Activated CD4-positive, CD25-positive, alpha-beta regulatory T cell (primary cell): ENCODE measurements around the gene PCDHA11.
"Not testable (repeated sequence)": the region's sequence is repeated elsewhere in the genome, so short reads cannot be mapped to it uniquely, and the experiment has no call there.

Source experiments
- DNase-seq, 4 experiments: peaks; one replicate each; lab custom pipeline; 2025; lab: John Stamatoyannopoulos, UW

PCDHA11 gene

GRCh38 chr5:140868721-140869554, at the start of gene PCDHA11:
TSS of gene PCDHA11 (plus strand) at chr5:140868957. CDS start at chr5:140869104, 147 bp downstream.
- no peak for DNase-seq

- no peak for DNase-seq
These were observed 47.1 kb upstream of the PCDHA11 start, which contains the start of gene PCDHA5 for GRCh38 chr5:140821375-140822280. TSS of gene PCDHA5 (plus strand) at chr5:140821613.

- DNase-seq = no peak
These were observed 46.5 kb upstream of the PCDHA11 start for GRCh38 chr5:140822281-140822629.

GRCh38 chr5:140822969-140823368, 45.8 kb upstream of the PCDHA11 start:
- not testable (repeated sequence) for DNase-seq

- no peak for DNase-seq
These were observed 45.3 kb upstream of the PCDHA11 start for GRCh38 chr5:140823475-140823874.

GRCh38 chr5:140827704-140828361, 40.9 kb upstream of the PCDHA11 start, which contains the start of gene PCDHA6:
TSS of gene PCDHA6 (plus strand) at chr5:140827960. CDS start at chr5:140828092, 132 bp downstream.
- no peak for DNase-seq

GRCh38 chr5:140828362-140828737, 40.4 kb upstream of the PCDHA11 start:
- no peak for DNase-seq

- not testable (repeated sequence) for DNase-seq
These were observed 39.0 kb upstream of the PCDHA11 start for GRCh38 chr5:140829511-140830501.

- DNase-seq = no peak
These were observed 34.8 kb upstream of the PCDHA11 start, which contains the start of gene PCDHA7 for GRCh38 chr5:140833993-140834392. TSS of gene PCDHA7 (plus strand) at chr5:140834269. CDS start at chr5:140834384, 115 bp downstream.

GRCh38 chr5:140834439-140835008, 34.2 kb upstream of the PCDHA11 start:
- not testable (repeated sequence) for DNase-seq

- DNase-seq = no peak
These were observed 32.9 kb upstream of the PCDHA11 start for GRCh38 chr5:140835622-140836510.

GRCh38 chr5:140840978-140841962, 27.5 kb upstream of the PCDHA11 start, which contains the start of gene PCDHA8:
TSS of gene PCDHA8 (plus strand) at chr5:140841187. CDS start at chr5:140841322, 135 bp downstream.
- DNase-seq = no peak

- DNase-seq = no peak
These were observed 25.7 kb upstream of the PCDHA11 start for GRCh38 chr5:140842798-140843733.

- not testable (repeated sequence) for DNase-seq
These were observed 20.3 kb upstream of the PCDHA11 start, which contains the start of gene PCDHA9 for GRCh38 chr5:140848139-140849102. TSS of gene PCDHA9 (plus strand) at chr5:140848382. CDS start at chr5:140848496, 114 bp downstream.

- DNase-seq = not testable (repeated sequence)
These were observed 18.7 kb upstream of the PCDHA11 start for GRCh38 chr5:140849831-140850634.
